ENCODE data around the gene RAB17.
A peak's percentile ranks its signal among the peaks of the same experiment; 100 is the strongest.

Gene RAB17

GRCh38 chr2:237564526-237565131, 25.9 kb downstream of the RAB17 start:
- no peak for DNase-seq (ENCODE audit: low spot score)

GRCh38 chr2:237563816-237564215, 26.7 kb downstream of the RAB17 start:
- DNase-seq (ENCODE audit: low spot score) = peak; percentile 88

GRCh38 chr2:237561221-237561620, 29.3 kb downstream of the RAB17 start:
- DNase-seq (ENCODE audit: low spot score) = no peak

- no peak for DNase-seq (ENCODE audit: low spot score)
Observed at GRCh38 chr2:237558961-237559641, 31.4 kb downstream of the RAB17 start.

- no peak for DNase-seq (ENCODE audit: low spot score)
Observed at GRCh38 chr2:237557633-237558015, 32.9 kb downstream of the RAB17 start.

- DNase-seq (ENCODE audit: low spot score) = no peak
Observed at GRCh38 chr2:237556773-237557632, 33.5 kb downstream of the RAB17 start.

- no peak for DNase-seq (ENCODE audit: low spot score)
Observed at GRCh38 chr2:237555560-237555959, 35.0 kb downstream of the RAB17 start.

GRCh38 chr2:237553948-237554347, 36.6 kb downstream of the RAB17 start:
- no peak for DNase-seq (ENCODE audit: low spot score)

GRCh38 chr2:237552908-237553307, 37.6 kb downstream of the RAB17 start:
- no peak for DNase-seq (ENCODE audit: low spot score)

- no peak for DNase-seq (ENCODE audit: low spot score)
Observed at GRCh38 chr2:237551071-237551574, 39.4 kb downstream of the RAB17 start.

- DNase-seq (ENCODE audit: low spot score) = no peak
Observed at GRCh38 chr2:237549643-237550415, 40.7 kb downstream of the RAB17 start.

- no peak for DNase-seq (ENCODE audit: low spot score)
Observed at GRCh38 chr2:237549216-237549615, 41.3 kb downstream of the RAB17 start.

GRCh38 chr2:237547841-237548416, 42.6 kb downstream of the RAB17 start:
- DNase-seq (ENCODE audit: low spot score) = peak; percentile 70

- DNase-seq (ENCODE audit: low spot score) = no peak
Observed at GRCh38 chr2:237546876-237547395, 43.6 kb downstream of the RAB17 start.

- no peak for DNase-seq (ENCODE audit: low spot score)
Observed at GRCh38 chr2:237546040-237546875, 44.3 kb downstream of the RAB17 start.

- DNase-seq (ENCODE audit: low spot score) = no peak
Observed at GRCh38 chr2:237542001-237542704, 48.4 kb downstream of the RAB17 start.

GRCh38 chr2:237541243-237541642, 49.3 kb downstream of the RAB17 start:
- no peak for DNase-seq (ENCODE audit: low spot score)

GRCh38 chr2:237540823-237541222, 49.7 kb downstream of the RAB17 start:
- DNase-seq (ENCODE audit: low spot score) = no peak

GRCh38 chr2:237540223-237540775, 50.2 kb downstream of the RAB17 start:
- no peak for DNase-seq (ENCODE audit: low spot score)

GRCh38 chr2:237539681-237540080, 50.9 kb downstream of the RAB17 start:
- no peak for DNase-seq (ENCODE audit: low spot score)
